ENCODE data around the gene CDKN2C. TPM values are rescaled to one million over a fixed set of nuclear protein-coding genes. Genes with fewer than 3 reads are reported as not detected.

Gene CDKN2C
- total RNA-seq, 2 donors from 2014 or later: 11.3 to 15.9 TPM

- no peak for TF ChIP-seq CTCF (IDR thresholded peaks at IDR 0.05)
- H3K36me3 ChIP-seq: no peaks in the 10 kb centered on the region
- DNase-seq (ENCODE audit: low spot score): no peak
- no peaks in the 10 kb centered on the region for H3K27me3 ChIP-seq
- H3K4me3 ChIP-seq: no peak overlapping the region
- no peak overlapping the region for H3K27ac ChIP-seq
- H3K9me3 ChIP-seq: no peaks in the 10 kb centered on the region
- no peaks in the 10 kb centered on the region for H3K4me1 ChIP-seq
Measured at GRCh38 chr1:50986653-50987052, 16.6 kb downstream of the CDKN2C start.

DNA sequence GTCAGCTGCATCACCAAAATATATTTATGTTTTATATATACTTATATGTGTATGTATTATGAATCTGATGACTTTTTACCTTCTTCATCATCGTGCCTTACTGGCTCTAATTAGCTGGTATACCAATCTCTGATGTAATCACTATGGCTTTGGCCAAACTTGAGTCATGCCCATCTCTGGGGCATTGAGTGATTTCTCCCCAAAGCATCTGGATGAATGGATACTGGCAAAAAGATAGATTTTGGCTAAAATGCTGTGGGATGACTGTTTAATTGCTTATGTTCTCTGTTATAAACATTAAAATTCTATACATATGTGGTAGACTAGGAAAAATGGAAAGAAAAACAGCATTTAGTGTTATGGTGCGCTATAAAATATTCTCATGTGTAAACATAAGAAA lies 19.6 kb downstream of the CDKN2C start:
- DNase-seq (ENCODE audit: low spot score): no peak
- Histone ChIP-seq H3K4me3 (no peak overlapping the region), H3K27ac (no peak overlapping the region), H3K36me3 (no peaks in the 10 kb centered on the region), H3K9me3 (no peaks in the 10 kb centered on the region), H3K4me1 (no peaks in the 10 kb centered on the region), H3K27me3 (no peaks in the 10 kb centered on the region)
- no peak for TF ChIP-seq CTCF (IDR thresholded peaks at IDR 0.05)

GRCh38 chr1:50992532-50993318 lies 22.7 kb downstream of the CDKN2C start:
- no peaks in the 10 kb centered on the region for H3K9me3 ChIP-seq
- no peaks in the 10 kb centered on the region for H3K4me1 ChIP-seq
- no peak for DNase-seq (ENCODE audit: low spot score)
- no peak overlapping the region for H3K27ac ChIP-seq
- no peaks in the 10 kb centered on the region for H3K27me3 ChIP-seq
- H3K4me3 ChIP-seq: no peak overlapping the region
- TF ChIP-seq CTCF (IDR thresholded peaks at IDR 0.05): no peak
- H3K36me3 ChIP-seq: no peaks in the 10 kb centered on the region

DNA sequence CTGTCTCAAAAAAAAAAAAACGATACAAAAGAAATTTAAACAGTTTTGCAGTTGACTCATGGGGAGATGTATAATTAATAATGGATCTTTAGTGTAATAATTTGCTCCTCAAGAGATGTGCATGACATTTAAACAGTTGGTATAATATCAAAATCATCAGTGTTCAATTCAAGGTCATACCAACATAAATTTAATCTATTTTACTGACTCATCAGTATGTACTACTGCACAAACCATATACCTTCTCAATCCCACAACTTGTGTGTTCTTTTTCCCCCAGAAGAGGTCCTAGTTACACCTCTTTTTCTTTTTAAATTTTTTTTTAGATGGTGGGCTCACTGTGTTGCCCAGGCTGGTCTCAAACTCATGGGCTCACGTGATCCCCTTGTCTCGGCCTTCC lies 23.6 kb downstream of the CDKN2C start:
- H3K9me3 ChIP-seq: no peaks in the 10 kb centered on the region

GRCh38 chr1:50994997-50995396 lies 25.0 kb downstream of the CDKN2C start:
- TF ChIP-seq CTCF (IDR thresholded peaks at IDR 0.05): no peak

More for the DNA sequence above, 23.6 kb downstream of the CDKN2C start:
- Histone ChIP-seq H3K4me1 (no peaks in the 10 kb centered on the region), H3K27ac (no peak overlapping the region), H3K36me3 (no peaks in the 10 kb centered on the region), H3K4me3 (no peak overlapping the region), H3K27me3 (no peaks in the 10 kb centered on the region)
- TF ChIP-seq CTCF (IDR thresholded peaks at IDR 0.05): no peak
- DNase-seq (ENCODE audit: low spot score): no peak

GRCh38 chr1:50995651-50996050 lies 25.6 kb downstream of the CDKN2C start:
- Histone ChIP-seq H3K4me1 (no peaks in the 10 kb centered on the region), H3K4me3 (no peak overlapping the region), H3K27me3 (no peaks in the 10 kb centered on the region), H3K9me3 (no peaks in the 10 kb centered on the region), H3K36me3 (no peaks in the 10 kb centered on the region), H3K27ac (no peak overlapping the region)
- no peak for DNase-seq (ENCODE audit: low spot score)
- TF ChIP-seq CTCF (IDR thresholded peaks at IDR 0.05): no peak

More at GRCh38 chr1:50994997-50995396, 25.0 kb downstream of the CDKN2C start:
- Histone ChIP-seq H3K9me3 (no peaks in the 10 kb centered on the region), H3K36me3 (no peaks in the 10 kb centered on the region), H3K4me3 (no peak overlapping the region), H3K27ac (no peak overlapping the region), H3K4me1 (no peaks in the 10 kb centered on the region), H3K27me3 (no peaks in the 10 kb centered on the region)
- DNase-seq (ENCODE audit: low spot score): no peak
